Gastrocnemius medialis (tissue), 4 donors: ENCODE results near the gene INPP4B.

Experiments used
- CTCF ChIP-seq, 5 experiments: fragments of 450-650 bp in 3 of 5; fragments of 200-600 bp in 2 of 5; sonication (generic) in 2 of 5; IDR thresholded peaks in 4 of 5; conservative IDR thresholded peaks in 1 of 5; 1 replicate in 4 of 5; 2 replicates in 1 of 5; pipeline ENCODE4 v1.5.1; 2016 to 2019; ENCODE audit warnings: antibody characterized with exemption in 5 of 5, mild to moderate bottlenecking in 3 of 5, moderate library complexity in 3 of 5
- POLR2A ChIP-seq, 2 donors: fragments of 450-650 bp; IDR thresholded peaks; one replicate each; pipeline ENCODE4 v1.6.1; 2017; ENCODE audit warnings: antibody characterized with exemption in 2 of 2, mild to moderate bottlenecking in 2 of 2, moderate library complexity in 2 of 2

GRCh38 chr4:142697320-142697719, 148.8 kb downstream of the INPP4B start:
- no peak for TF ChIP-seq POLR2A (IDR thresholded peaks at IDR 0.05)
- no peak for TF ChIP-seq CTCF (IDR thresholded peaks at IDR 0.05 in 4 of 5, conservative IDR thresholded peaks at IDR 0.05 in 1 of 5)
